Erythroblast (primary cell): Measurements from ENCODE around the gene SMIM33.

Experiments
- GATA1 ChIP-seq: IDR thresholded peaks from 2 replicates; pipeline ENCODE4 v1.6.1; 2011; ENCODE audit warnings: low read depth, mild to moderate bottlenecking, control low read depth, low read length, moderate library complexity
- POLR2A ChIP-seq: IDR thresholded peaks from 2 replicates; pipeline ENCODE4 v1.6.1; 2011; ENCODE audit warnings: mild to moderate bottlenecking, low read length

DNA sequence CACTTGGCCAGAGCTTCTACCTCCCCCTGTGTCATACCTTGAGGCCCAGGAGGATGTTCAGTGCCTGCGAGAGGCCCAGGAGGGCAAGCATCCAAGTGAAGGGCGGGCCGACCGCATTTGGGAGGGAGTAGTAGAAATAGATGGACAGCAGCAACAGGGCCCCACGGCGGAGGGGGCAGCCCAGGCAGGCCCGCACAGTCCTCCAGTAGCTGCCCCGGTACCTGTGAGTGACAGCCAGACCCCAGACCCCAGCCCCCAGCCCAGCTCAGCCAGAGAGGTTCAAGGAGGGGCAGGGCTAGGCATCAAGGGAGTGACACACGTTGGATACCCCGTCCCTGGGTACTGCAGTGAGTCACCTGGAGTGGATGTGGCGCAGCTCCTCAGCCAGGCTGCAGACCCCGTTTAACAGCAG, 10.3 kb downstream of the SMIM33 start:
- no peak for TF ChIP-seq GATA1
- no peak for TF ChIP-seq POLR2A
